Dermis blood vessel endothelial cell (primary cell): Measurements from ENCODE around the gene TTYH2. TPM values are rescaled to one million over a fixed set of nuclear protein-coding genes. Genes with fewer than 3 reads are reported as not detected.

Source experiments
- DNase-seq: peaks from one replicate; pipeline ENCODE4 v3.0.0; 2010
- total RNA-seq: library from RNA; depleted of rRNA; stranded (reverse); fragments of >200 nt; gene quantifications from 2 replicates; pipeline ENCODE4 v1.2.3, GENCODE V29; 2014

The TTYH2 gene
- total RNA-seq, 1 donor from 2014 or later: 2.2 TPM

DNA sequence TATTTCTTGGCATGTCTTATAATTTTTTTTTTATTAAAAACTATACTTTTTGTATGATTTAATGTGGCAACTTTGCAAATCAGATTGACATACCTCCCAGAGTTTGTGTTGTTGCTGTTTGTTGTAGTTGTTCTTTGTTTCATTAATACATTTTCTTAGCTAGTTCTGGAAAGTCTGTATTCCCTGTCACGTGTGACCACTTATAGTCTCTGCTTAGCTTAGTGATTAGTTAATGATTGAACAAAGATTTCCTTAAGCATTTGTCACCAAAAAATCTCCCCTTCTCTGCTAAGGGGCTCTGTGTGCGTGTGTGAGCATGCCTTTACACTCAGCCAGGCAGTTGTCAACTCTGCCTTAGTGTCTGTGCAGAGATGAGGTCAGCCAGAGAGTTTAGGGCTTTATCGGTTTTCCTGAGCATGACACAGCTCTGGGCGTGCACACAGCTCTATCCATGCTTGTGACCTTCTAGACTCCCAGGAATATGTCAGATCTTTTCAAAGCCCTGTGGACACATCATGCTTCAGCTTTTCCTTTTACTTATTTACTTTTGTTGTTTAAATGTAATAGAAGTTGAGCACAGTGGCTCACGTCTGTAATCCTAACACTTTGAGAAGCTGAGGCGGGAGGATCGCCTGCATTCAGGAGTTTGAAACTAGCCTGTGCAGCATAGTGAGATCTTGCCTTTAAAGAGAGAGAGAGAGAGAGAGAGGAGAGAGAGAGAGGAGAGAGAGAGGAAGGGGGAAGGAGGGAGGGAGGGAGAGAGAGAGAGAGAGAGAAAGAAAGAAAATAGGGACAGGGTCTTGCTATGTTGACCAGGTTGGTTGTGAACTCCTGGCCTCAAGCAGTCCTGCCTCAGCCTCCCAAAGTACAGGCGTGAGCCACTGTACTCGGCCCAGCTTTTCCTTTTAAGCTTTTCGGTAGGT is 82.5 kb downstream of the TTYH2 start:
- DNase-seq: no peak

DNA sequence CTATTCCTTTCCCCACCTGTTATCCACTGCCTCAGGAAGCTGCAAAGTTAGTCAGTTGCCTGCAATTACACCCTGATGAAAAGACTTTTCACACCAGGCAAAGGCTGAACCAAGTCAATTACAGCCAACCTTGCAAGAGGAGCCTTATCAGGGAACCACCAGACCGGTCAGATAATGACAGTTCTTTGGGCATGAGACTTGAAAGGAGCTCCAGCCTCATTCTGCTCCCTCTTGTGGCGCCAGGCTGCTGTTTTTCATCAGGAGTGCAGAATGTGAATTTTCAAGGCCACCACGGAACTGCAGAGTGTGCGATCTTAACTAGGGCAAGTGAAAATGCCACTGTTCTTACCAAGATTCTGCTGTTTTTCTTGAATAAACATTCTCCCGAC is 83.2 kb downstream of the TTYH2 start:
- peak; percentile 43 for DNase-seq

DNA sequence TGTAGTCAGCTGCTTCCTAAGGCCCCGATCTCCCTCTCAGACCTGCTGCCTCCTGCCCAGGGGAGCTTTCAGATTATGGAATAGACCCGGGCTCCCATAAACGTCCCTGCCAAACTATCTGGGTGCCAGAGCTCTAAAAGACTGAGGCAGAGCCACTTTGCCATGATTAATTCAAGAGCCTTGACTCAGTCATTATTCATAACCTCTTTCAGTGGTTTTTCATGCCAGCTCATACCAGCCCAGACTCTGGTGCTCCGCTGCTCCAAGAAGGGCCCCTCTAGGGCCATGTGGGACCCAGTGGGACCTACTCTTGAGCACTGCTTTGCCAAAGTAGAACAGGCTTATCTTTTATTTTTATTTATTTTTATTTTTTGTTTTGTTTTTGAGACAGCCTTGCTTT is 84.6 kb downstream of the TTYH2 start:
- no peak for DNase-seq

DNA sequence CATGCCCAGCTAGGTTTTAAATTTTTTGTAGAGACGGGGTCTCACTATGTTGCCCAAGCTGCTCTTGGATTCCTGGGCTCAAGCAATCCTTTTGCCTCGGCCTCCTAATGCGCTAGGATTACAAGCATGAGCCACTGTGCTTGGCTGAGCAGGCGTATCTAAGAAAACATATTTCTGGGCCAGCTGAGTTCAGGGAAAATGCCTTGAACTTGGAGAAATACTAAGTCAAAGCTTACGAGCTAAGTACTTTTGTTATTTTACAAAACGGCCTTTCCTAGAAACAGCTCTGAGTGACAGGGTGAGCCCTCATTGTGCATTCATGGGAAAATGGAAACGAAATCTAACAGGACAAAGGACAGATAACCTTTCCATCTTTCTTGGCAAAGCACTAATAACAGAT is 85.4 kb downstream of the TTYH2 start:
- DNase-seq: no peak

DNA sequence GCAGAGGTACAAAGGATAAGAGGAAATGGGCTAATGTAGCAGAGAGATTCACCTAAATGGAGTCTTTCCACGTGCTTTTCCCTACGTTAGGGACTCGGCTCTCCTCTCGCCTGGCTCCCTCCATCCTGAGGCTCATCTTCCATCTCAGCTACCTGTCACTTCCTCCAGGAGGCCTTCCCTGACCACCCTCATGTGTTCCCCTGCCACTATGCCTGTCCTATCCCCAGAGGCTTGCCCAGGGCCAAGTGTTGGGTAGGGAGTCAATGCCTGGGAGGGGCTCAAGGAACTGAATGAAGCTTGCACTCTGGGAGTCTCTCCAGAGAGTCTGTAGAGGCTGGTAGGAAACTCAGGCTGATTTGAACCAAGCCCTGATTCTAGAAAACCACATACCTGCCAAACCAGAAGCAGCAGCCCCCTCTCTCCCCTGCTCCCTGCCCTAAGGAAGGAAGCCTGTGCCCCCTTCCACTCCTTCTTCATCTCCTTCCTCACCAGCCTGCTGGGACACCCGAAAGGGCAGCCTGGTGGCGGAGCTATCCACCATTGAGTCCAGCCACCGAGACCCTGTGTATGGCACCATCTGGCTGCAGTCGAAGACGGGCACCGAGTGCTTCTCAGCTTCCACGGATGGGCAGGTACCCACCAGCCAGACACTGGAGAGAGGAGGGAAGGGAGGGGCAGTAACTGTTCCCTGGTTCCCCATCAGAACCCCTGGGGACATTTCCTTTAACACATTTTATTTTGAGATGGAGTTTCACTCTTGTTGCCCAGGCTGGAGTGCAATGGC is 86.0 kb downstream of the TTYH2 start:
- no peak for DNase-seq

DNA sequence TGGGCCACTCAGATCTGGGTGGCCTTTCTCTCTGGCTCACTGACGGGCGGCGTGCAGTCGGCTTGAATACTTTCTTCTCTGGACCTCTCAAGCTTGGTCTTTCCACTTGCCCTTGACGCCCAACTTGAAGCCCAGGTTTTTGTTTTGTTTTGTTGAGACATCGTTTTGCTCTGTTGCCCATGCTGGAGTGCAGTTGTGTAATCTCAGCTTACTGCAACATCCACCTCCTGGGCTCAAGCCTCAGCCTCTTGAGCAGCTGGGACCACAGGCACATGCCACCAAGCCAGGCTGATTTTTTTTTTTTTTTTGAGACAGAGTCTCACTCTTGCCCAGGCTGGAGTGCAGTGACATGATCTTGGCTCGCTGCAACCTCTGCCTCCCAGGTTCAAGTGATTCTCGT is 89.9 kb downstream of the TTYH2 start:
- DNase-seq: no peak

DNA sequence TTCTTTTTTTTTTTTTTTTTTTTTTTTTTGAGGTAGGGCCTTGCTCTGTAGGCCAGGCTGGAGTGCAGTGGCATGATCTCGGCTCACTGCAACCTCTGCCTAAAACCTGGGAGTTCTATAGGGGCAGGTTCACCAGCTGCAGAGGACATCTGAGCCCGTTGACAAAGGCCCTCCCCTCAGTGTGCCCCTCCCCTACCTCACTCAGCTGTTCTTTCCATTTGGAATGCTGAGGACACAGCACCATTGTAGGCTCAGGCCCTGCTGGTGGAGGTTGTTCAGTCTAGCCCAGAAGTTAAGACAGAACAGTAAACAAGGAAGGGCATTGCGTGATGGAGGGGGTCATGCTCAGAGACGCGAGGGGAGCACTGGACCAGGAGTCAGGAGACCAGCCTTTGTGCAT is 90.8 kb downstream of the TTYH2 start:
- no peak for DNase-seq

DNA sequence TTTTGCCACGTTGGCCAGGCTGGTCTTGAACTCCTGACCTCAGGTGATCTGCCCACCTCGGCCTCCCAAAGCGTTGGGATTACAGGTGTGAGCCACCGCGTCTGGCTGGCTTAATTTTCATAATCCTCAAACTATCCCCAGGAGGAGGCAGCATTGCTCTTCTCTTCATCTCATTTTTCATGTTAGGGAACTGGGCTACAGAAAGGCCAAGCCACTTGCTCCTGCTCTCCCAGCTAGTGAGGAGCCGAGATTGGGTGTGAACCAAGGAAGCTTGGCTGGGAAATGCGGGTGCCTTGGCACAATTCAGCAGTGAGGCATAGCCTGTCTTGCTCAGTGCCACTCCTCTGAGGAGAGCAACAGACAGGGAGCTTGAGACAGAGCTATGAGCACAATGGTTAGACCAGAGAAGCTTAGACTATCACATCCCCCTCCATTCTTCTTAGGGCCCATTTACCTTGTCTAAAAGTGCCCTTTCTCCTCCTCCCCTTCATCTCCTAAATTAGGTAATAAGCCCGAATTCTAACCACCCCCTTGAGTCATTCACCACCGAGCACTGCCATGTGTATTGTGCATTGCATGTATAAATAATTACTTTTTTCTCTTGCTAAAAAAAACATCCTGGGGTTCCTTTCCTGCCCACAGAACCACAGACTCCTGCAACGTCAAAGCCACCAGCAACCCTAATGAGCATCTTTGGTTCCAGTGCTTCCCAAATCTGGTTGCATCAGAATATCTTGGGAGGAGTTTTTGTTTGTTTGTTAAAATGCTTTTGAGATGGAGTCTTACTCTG is 92.7 kb downstream of the TTYH2 start:
- peak; percentile 60 for DNase-seq

DNA sequence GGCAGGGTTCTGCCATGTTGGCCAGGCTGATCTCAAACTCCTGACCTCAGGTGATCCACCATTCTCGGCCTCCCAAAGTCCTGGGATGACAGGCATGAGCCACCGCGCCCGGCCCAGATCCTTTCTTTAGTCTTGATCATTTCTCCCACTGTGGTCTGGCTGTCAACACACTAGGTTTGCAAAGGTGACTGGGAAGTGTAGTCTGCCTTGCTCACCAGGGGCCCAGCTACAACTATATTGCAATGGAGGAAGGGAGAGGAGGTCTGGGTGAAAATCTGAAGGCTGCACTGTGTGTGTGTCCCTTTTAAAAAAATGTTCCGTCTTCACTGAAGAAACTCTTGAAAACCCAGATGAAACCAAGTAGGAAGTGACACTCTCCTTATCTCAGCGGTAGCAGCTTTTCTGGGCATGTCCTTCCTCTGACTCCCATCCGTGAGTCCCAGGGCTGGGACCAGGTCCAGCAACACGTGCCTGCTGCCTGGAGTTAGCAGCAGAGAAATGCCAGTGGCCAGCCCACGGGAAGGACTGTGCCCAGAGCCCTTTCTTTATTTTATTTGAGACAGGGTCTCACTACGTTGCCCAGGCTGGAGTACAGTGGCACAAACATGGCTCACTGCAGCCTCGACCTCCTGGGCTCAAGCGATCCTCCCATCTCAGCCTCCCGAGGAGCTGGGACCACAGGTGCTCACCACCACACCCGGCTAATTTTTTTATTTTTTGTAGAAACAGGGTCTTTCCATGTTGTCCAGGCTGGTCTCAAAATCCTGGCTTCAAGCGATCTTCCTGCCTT is 94.8 kb downstream of the TTYH2 start:
- DNase-seq: peak; percentile 83

DNA sequence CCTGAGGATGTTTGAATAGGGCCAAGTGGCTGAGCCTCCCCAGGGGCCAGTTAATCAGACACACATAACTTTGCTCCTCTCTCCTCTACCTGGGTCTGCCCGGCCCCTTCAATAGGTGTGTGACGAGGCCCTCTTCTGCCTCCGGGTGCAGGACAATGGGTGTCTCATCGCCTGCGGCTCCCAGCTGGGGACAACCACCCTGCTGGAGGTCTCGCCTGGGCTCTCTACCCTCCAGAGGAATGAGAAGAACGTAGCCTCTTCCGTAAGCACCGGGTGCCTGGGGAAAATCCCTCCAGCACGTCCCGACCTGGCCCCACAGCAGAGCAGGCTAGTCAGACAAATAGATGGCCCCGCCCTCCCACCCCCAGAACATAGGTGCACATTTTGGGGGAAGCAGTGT is 96.5 kb downstream of the TTYH2 start:
- no peak for DNase-seq

Other genes starting within 250 kb of the TTYH2 start
- gene RPL38, start 9.9 kb upstream of the TTYH2 start, total RNA-seq: 625 and 929 TPM in 2 replicates
- not detected in 2 replicates for gene DNAI2, start 60.7 kb downstream of the TTYH2 start, total RNA-seq
- gene KIF19, start 112.7 kb downstream of the TTYH2 start, total RNA-seq: 6.4 and 16.3 TPM in 2 replicates
- 0.17 TPM in 1 of 2 replicates, not detected in the other for gene BTBD17, start 148.3 kb downstream of the TTYH2 start, total RNA-seq
- 0.09 and 0.68 TPM in 2 replicates for gene GPR142, start 153.9 kb downstream of the TTYH2 start, total RNA-seq
- 1.8 and 2.0 TPM in 2 replicates for gene GPRC5C, start 218.5 kb downstream of the TTYH2 start, total RNA-seq